ENCODE results near the gene ZNF454. TPM values are rescaled to one million over a fixed set of nuclear protein-coding genes. Genes with fewer than 3 reads are reported as not detected.

The ZNF454 gene
- total RNA-seq, 1 donor from 2014 or later: not detected

DNA sequence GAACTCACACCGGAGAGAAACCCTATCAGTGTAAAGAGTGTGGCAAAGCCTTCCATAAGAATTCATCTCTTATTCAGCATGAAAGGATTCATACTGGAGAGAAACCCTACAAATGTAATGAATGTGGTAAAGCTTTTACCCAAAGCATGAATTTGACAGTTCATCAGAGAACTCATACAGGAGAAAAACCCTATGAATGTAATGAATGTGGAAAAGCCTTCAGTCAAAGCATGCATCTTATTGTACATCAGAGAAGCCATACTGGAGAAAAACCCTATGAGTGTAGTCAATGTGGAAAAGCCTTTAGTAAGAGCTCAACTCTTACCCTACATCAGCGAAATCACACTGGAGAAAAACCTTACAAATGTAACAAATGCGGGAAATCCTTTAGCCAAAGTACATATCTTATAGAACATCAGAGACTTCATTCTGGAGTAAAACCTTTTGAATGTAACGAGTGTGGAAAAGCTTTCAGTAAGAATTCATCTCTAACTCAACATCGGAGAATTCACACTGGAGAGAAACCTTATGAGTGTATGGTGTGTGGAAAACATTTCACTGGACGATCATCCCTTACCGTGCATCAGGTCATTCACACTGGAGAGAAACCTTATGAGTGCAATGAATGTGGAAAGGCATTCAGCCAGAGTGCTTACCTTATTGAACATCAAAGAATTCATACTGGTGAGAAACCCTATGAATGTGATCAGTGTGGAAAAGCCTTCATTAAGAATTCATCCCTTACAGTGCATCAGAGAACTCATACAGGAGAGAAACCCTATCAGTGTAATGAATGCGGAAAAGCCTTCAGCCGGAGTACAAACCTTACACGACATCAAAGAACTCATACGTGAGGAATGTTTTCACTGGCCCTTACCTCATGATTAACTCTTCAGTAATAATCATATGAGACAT is 8.9 kb upstream of the ZNF454 start:
- Mint-ChIP-seq H3K4me3 (no peak overlapping the region), H3K9me3 (peaks cover 66% of the 10 kb centered on the region), H3K4me1 (no peaks in the 10 kb centered on the region), H3K27ac (no peak overlapping the region), H3K36me3 (ENCODE audit: low read depth) (peaks cover 69% of the 10 kb centered on the region), H3K27me3 (peaks cover 1% of the 10 kb centered on the region)
- ATAC-seq (ENCODE audit: low read depth) (no peak), DNase-seq (no peak)
- TF ChIP-seq, protein P1, sequence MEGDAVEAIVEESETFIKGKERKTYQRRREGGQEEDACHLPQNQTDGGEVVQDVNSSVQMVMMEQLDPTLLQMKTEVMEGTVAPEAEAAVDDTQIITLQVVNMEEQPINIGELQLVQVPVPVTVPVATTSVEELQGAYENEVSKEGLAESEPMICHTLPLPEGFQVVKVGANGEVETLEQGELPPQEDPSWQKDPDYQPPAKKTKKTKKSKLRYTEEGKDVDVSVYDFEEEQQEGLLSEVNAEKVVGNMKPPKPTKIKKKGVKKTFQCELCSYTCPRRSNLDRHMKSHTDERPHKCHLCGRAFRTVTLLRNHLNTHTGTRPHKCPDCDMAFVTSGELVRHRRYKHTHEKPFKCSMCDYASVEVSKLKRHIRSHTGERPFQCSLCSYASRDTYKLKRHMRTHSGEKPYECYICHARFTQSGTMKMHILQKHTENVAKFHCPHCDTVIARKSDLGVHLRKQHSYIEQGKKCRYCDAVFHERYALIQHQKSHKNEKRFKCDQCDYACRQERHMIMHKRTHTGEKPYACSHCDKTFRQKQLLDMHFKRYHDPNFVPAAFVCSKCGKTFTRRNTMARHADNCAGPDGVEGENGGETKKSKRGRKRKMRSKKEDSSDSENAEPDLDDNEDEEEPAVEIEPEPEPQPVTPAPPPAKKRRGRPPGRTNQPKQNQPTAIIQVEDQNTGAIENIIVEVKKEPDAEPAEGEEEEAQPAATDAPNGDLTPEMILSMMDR (IDR thresholded peaks at IDR 0.05): no peak
- ChIA-PET CTCF (no interaction called here), POLR2A (no interaction called here)
- intact Hi-C loops (cut with micrococcal nuclease): no loop called here

GRCh38 chr5:178941361-178941760 is 363 bp downstream of the ZNF454 start:
- Mint-ChIP-seq H3K36me3 (ENCODE audit: low read depth) (peaks cover 15% of the 10 kb centered on the region), H3K4me1 (no peaks in the 10 kb centered on the region), H3K27me3 (peaks cover 17% of the 10 kb centered on the region), H3K27ac (no peak overlapping the region), H3K9me3 (peaks cover 47% of the 10 kb centered on the region), H3K4me3 (no peak overlapping the region)
- CTCF ChIA-PET: no interaction called here
- ATAC-seq (ENCODE audit: low read depth): no peak
- intact Hi-C loops (cut with micrococcal nuclease): no loop called here
- TF ChIP-seq, protein P1 (IDR thresholded peaks at IDR 0.05): no peak
- POLR2A ChIA-PET: no interaction called here
- DNase-seq: no peak

DNA sequence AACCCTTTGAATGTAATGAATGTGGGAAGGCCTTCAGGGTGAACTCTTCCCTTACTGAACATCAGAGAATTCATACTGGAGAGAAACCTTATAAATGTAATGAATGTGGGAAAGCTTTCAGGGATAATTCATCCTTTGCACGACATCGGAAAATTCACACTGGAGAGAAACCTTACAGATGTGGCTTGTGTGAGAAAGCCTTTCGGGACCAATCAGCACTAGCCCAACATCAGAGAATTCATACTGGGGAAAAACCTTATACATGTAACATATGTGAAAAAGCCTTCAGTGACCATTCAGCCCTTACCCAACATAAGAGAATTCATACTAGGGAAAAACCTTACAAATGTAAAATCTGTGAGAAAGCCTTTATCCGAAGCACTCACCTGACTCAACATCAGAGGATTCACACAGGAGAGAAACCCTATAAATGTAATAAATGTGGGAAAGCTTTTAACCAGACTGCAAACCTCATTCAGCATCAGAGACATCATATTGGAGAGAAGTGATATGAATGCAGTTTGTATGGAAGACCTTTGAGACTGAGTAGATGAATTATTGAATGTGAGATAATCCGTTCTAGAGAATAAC is 24.6 kb downstream of the ZNF454 start:
- H3K27me3 Mint-ChIP-seq: no peaks in the 10 kb centered on the region
- POLR2A ChIA-PET: no interaction called here
- H3K4me3 Mint-ChIP-seq: no peak overlapping the region
- no peak overlapping the region for H3K27ac Mint-ChIP-seq
- TF ChIP-seq, protein P1 (IDR thresholded peaks at IDR 0.05): no peak
- H3K9me3 Mint-ChIP-seq: peaks cover 59% of the 10 kb centered on the region
- CTCF ChIA-PET: no interaction called here
- ATAC-seq (ENCODE audit: low read depth): no peak
- intact Hi-C loops (cut with micrococcal nuclease): no loop called here
- no peaks in the 10 kb centered on the region for H3K4me1 Mint-ChIP-seq
- DNase-seq: no peak
- H3K36me3 Mint-ChIP-seq (ENCODE audit: low read depth): peaks cover 8% of the 10 kb centered on the region

DNA sequence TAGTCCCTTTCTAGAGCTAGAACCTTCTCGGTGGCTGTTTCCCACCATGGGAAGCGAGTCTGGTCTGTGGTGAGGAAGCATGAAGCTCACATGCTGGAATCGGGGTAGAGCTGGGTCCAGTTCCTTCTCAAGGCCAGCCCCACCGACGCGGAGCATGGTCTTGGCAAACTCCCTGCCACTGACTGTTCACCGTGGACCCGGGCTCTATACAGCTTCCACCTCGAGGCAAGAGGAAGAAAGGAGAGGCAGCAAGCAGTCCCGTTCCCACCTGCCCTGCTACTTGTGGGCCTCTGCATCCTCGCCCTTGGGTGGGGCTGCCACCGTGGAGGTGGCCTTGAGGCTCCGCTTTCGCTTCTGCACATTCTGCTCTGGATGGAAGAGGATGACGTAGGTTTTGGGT is 40.4 kb downstream of the ZNF454 start:
- ChIA-PET POLR2A (no interaction called here), CTCF (no interaction called here)
- no peak overlapping the region for H3K27ac Mint-ChIP-seq
- ATAC-seq (ENCODE audit: low read depth) (no peak), DNase-seq (no peak)
- no peaks in the 10 kb centered on the region for H3K4me1 Mint-ChIP-seq
- peaks cover 16% of the 10 kb centered on the region for H3K9me3 Mint-ChIP-seq
- no peaks in the 10 kb centered on the region for H3K36me3 Mint-ChIP-seq (ENCODE audit: low read depth)
- no peaks in the 10 kb centered on the region for H3K27me3 Mint-ChIP-seq
- TF ChIP-seq, protein P1 (IDR thresholded peaks at IDR 0.05): no peak
- intact Hi-C loops (cut with micrococcal nuclease): no loop called here
- no peak overlapping the region for H3K4me3 Mint-ChIP-seq

DNA sequence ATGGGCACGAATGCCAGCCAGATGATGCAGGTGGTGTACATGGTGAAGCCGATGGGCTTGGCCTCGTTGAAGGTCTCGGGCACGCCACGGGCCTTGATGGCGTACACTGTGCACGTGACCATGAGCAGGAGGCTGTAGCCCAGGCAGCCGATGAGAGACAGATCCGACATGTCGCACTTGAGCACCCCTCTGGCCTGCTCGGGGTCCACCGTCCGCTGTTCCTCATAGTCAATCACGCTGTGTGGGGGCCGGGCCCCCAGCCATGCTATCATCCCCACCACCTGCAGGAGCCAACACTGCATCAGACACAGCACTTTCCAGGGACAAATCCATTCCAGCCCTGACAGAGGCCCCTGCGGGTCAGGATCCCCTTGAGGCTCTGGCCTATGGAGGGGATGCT is 41.9 kb downstream of the ZNF454 start:
- H3K9me3 Mint-ChIP-seq: peaks cover 7% of the 10 kb centered on the region
- intact Hi-C loops (cut with micrococcal nuclease): no loop called here
- TF ChIP-seq, protein P1 (IDR thresholded peaks at IDR 0.05): no peak
- no peaks in the 10 kb centered on the region for H3K36me3 Mint-ChIP-seq (ENCODE audit: low read depth)
- POLR2A ChIA-PET: no interaction called here
- H3K27me3 Mint-ChIP-seq: no peaks in the 10 kb centered on the region
- CTCF ChIA-PET: no interaction called here
- H3K4me3 Mint-ChIP-seq: no peak overlapping the region
- H3K27ac Mint-ChIP-seq: no peak overlapping the region
- DNase-seq (no peak), ATAC-seq (ENCODE audit: low read depth) (no peak)
- H3K4me1 Mint-ChIP-seq: no peaks in the 10 kb centered on the region
